SKM-1 (cell line): ENCODE data around the gene PLCL1.
"Not testable (repeated sequence)": the region's sequence is repeated elsewhere in the genome, so short reads cannot be mapped to it uniquely, and the experiment has no call there.

Experiments
- DNase-seq: peaks from one replicate; lab custom pipeline; 2025; ENCODE audit not compliant: unreplicated experiment; lab: John Stamatoyannopoulos, UW

PLCL1 gene

DNA sequence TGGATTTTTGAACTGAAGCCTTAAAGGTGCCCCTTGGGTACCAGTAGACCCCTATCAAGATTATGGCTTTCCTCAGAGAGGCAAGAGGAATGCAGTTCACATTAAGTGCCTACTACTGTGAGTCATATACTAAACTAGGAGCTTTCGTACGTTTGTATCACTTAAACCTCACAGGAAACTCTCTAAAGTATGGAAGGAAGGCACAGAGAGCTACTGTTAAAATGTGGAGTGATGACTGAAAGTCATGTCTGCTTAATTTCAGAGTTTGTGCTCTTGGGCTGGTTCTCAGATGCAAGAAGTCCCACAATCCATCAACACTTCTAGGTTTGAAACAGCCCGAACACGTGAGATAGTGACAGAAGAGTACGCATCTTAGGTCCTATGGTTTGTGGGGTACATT, 4.7 kb downstream of the PLCL1 start:
- DNase-seq, result no peak

DNA sequence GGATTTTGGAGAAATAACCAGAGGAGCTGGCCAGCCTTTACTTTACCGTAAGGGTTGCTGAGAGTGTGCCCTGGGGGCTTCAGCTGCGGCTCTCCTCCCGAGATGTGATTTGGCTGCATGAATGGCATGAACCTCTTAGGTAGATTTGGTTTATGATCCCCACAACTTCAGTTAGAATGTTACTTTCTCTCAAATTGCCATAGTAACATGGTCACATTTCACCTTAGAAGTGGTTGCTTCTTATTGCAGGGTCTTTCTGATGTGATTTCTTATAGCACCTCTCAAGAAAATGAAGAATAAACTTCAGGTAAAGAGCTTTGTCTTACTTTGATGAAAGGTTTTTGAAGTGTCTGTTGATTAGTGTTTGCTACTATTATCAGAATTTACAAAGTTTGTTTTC, 5.6 kb downstream of the PLCL1 start:
- no peak for DNase-seq

DNA sequence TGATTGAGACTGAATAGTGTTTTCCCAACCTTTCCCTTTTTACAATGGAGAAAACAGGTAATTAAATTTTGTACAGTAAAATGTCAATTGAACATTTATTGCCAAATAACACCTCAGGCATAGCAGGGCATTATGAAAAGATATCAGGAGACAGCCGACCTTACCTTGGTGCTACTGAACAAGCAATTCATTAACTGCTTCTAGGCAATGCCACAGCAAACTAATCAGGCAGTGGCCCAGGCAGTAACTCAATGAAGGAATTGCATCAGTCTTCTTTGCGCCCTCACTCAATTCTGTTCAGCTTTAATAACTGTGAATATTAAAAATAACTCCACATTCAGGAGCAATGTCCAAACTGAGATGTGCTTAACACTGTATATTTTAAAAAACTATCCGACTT, 6.1 kb downstream of the PLCL1 start:
- no peak for DNase-seq

DNA sequence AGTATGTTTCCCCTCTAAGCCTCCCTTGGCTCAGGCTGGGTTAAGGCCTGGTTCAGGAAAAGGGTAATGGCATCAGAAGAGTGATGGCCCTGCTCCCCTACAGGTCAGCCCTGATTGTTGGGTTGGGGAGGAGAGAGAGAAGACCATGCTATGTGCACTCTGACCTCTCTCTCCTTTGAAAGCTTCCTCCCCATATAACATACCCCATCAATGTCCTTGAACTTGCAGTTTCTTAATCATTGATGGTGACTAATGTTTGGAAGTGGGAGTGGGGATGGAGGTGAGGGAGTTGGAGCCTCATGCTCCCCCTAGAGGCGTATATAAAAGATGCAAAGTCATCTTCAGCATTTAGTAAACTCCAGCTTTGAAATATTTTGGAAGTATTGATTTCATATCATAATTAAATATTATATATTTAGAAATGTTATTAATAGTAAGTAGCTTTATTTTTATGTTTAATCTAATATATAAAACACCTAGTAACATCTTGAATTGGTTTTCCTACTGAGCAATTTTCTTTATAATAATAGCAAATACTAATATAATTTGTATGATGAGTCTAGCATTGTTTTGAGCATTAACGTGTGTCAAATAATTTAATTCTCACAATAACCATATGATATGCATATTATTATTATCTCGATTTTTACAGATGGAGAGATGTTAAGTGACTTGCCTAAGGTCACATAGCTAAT, 8.8 kb downstream of the PLCL1 start:
- peak; percentile 25 for DNase-seq

DNA sequence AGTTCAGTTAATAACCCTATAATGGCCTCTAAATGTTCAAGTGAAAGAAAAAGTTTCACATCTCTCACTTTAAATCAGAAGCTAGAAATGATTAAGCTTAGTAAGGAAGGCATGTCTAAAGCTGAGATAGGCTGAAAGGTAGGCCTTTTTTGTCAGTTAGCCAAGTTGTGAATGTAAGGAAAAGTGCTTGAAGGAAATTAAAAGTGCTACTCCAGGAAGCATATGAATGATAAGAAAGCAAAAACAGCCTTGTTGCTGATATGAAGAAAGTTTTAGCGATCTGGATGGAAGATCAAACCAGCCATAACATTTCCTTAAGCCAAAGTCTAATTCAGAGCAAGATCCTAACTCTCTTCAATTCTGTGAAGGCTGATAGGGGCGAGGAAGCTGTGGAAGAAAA, 10.1 kb downstream of the PLCL1 start:
- DNase-seq, result no peak

DNA sequence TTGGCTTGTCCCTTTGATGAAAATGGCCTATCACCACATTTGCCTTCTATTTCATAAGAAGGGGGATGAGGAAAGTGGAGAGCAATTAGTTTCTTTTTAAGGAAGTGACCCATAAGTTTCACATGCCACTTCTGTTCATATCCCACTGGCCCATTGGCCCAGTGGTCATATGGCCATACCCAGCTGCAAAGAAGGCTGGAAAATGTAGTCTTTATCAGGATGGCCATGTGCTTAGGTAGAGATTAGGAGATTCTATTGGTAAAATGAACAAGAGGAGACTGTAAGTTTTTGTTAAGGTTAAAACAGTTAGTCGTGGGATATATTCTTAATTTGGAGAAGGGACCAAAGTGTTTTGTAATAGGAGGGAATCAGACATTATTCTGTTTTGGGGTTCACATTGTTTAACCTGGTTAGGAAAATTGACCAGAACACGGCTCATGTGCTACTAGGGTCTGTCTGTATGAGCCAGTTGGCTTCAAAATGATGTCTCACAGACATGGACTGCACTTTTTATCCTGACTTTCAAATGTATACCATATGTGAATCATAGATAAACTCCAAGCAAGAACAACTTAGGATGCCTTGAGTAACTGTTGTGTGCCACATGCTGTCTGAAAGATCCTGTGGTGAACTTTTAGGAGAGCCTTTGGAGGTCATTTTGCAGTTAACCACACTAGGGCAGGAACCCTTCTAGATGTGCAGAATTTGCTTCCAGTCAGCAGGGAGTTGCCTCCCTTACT, 17.3 kb downstream of the PLCL1 start:
- DNase-seq, result no peak

DNA sequence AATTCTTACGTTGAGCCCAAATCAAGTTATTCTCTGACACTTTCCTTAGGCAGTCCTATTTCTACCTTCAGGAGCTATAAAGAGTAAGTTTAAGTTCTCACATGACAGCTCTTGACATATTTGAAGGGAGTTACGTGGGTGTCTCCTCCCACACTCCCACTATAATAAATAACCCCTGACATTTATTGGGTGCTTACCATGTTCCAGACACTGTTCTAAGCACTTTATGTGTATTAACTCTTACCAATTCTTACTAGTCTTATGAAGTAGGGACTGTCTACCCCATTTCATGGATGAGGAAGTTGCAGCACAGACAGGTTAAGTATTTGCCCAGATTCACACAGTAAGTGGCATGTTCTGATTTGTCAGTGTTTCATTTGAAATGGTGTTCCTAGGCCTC, 17.9 kb downstream of the PLCL1 start:
- no peak for DNase-seq

DNA sequence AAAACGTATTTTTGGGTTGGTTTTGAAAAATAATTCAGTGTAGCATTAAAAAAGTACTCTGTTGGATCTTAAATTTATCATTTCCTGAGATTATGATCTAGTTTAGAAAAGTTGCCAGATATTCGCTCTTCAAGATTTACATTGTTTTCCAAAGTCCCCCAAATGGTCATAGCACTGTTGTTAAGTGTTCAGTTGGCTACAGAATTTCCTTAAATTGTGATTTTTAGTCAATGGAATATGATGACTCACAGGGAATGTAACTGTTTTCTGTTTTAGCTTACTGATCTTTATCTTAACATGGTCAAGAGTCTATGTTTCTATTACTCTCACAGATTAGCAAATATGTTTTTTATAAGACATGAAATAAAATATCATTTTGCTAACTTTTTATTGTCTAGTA, 23.2 kb downstream of the PLCL1 start:
- DNase-seq, result no peak

DNA sequence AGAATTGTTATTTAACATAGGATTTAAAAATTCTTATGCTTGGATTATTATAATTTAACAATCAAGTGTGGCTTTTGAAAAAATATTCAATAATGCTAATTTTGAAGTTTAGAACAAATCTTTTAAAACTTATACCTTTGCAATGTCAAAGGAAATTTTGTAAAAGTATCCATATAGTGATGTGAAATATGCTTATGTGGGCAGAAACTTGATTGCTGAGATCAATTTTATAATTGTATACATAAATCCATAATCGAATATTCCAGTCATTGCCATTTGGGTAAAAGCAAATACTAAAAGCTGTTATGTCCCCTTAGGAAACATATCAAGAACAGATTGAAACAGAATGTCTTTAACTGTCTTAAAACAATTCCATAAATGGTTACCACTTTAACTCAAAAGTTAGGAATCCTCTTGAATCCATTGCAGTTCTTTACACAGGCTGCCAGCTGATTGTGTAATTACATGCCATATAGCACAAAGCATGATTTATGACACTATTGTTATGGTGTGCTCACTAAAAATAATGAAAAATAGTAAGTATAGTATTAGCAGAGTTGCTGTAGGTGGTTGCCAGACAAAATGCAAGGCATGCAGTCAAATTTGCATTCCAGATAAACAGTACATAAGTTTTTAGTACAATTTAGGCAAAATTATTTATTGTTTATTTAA, 24.2 kb downstream of the PLCL1 start:
- DNase-seq, result no peak

DNA sequence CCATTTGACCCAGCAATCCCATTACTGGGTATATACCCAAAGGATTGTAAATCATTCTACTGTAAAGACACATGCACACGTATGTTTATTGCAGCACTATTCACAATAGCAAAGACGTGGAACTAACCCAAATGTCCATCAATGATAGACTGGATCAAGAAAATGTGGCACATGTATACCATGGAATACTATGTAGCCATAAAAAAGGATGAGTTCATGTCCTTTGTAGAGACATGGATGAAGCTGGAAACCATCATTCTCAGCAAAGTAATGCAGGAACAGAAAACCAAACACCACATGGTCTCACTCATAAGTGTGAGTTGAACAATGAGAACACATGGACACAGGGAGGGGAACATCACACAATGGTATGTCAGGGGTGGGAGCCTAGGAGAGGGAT, 30.4 kb downstream of the PLCL1 start:
- DNase-seq, result not testable (repeated sequence)

DNA sequence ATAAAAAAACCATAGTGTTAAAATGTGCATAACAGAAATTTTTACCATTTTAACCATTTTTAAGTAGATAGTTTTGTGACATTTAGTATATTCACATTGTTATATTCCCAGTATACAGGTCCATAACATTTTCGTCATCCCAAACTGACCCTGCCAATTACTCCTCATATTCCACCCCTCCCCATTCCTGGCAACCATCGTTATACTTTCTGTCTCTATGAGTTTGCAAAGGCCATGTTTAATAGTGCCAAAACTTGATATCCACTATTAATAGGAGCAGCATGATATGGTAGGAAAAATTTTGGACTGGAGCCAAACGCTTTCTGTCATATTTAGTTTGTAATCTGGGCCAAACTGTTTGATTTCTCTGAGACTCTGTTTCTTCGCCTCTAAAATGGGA, 30.9 kb downstream of the PLCL1 start:
- no peak for DNase-seq

DNA sequence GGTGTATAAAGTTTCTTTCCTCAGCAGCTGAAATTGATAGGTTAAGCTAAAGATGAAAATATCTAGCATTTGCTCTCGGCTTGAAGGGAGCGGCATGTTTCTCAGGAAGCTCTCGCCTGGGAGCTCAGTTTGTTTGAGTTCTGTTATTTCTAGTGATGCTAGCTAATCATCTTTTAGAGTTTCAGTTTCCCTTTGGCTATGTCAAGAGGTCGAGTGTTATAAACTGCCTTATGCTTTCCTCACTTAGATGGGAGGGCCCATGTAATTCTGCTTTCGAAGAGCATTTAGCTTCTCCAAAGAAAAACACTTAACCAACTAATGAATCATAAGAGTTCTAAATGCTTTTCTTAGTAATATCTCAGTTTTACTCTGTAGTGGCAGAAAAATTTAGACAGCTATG, 33.6 kb downstream of the PLCL1 start:
- DNase-seq, result no peak

DNA sequence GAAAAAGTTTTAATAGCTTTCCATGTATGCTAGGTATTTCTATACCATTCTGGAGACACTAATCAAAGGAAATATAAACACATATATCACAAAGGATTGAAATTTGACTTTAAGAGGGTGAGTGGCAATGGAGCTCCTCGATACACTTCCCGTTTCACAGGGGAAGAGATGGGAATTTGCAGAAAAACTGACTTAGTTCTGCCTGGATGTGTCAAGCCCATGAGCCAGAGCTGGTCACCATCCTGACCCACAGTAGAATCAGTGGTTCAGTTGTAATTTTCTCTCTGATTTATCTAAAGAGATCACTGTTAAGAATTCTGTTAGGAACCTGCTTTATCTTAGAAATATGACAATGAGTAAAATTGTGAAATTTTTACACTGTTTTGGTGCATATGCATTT, 34.2 kb downstream of the PLCL1 start:
- no peak for DNase-seq

DNA sequence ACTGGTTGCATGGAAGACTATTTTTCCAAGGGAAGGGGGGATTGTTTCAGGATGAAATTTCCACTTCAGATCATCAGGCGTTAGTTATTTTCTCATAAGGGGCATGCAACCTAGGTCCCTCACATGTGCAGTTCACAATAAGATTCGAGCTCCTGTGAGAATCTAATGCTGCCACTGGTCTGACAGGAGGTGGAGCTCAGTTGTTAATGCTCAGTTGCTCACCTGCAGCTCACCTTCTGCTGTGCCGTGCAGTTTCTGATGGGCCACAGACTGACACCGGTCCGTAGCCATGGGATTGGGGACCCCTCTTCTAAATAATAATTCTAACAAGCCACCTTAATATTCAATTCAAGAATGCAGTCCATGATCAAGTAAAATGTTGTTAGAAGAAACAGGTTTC, 34.9 kb downstream of the PLCL1 start:
- DNase-seq, result no peak

DNA sequence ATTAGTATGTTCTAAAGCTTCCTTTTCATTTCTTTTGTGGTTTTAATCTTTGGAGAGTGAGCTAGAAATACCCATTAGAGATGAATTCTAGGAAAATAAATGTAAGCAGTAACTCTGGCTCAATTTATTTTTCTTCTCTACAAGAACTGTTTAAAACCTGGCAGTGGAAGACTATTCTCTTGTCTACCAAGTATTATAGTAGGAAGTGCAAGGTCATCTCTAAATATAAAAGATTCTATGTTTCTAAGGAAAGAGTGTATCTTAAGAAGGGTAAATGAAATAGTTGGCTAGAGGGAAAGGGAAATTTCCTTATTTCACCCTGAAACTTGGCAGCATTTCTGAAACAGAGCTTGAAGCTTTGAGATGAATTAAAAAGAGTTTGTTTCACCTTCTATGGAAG, 35.5 kb downstream of the PLCL1 start:
- no peak for DNase-seq

DNA sequence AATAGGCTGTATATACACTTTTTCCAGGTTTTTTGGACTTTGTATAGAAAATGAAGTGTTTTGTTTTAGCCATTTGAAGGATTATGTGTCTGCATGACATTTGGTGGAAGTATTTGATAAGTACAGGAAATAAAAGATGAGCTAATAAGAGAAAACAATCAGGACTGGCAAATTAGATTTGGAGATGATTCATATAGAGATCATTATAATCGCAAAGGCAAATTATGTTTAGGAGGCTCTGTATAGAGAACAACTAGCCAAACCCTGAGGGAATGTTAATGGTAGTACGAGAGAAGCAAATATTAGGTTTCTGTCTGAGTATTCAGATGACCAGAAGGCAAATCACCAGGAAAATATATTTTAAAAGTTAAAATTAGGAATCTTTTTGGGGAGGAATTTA, 41.7 kb downstream of the PLCL1 start:
- no peak for DNase-seq

DNA sequence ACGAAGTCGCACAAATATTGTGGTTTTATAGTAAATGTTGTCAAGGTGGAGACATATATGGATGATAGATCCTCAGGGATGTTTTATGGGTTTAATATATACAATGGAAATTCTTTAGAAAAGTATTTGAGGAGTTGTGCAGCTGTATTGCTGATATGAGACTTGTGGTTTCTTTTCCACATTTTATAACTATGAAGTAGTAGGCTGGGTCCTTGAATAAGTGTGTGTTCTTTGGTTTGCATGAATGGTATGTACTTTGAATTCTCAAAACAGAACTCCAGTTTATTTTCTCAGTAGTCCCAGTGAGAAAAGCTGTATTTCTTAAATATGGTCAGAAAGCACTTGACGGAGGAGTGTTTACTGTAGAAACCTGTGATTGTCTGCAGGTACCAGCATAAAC, 42.4 kb downstream of the PLCL1 start:
- no peak for DNase-seq

DNA sequence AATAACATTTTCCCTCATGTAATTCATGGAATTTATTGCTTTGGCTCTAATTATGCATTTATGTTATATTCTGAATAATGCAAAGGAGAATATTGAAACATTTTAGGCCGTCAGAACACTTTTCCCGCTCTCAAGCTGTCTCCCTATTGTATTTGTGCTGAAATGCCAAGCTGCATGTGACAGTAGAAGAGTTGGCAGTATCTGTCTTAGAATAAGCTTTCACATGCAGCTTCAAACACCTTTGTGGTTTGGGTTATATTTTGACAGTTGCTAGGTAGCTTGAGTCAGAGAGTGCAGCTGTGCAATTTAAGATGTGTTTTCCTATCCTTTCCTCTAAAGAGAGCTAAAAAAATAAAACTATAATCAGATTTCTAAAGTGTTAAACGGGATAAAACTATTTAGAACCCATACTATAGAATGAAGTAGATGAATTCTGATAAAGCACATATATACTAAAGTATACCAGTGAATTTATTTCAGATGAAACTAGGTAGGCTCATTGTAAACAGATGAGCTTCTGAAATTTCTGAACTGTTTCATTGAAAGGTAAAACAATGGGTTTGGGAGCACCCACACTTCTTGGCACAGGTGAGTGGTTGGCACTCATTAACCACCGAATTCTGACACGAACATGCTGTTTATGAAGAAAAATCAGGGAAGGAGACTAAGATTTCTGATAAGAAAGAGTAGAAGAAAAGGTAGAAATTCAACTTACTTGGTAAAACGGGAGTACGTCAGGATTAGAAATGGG, 43.4 kb downstream of the PLCL1 start:
- DNase-seq, result no peak

DNA sequence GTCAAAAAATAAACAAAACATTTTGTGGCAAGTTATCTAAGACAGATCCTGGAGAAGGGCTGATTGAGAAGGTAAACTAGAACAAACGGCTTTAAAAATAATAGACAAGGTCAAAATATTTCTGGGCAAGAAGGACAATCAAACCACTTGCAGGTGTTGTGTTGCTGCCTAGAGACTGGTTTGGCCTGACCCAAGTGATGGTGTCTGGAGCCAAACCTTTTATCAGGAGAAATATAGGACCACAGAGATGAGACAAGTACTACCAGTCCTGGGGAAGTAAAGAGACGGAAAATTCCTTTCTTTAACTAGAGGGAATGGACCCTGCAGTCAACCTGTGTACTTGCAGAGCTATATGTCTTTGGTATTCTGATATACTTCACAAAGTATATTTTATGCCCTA, 44.2 kb downstream of the PLCL1 start:
- DNase-seq, result no peak

DNA sequence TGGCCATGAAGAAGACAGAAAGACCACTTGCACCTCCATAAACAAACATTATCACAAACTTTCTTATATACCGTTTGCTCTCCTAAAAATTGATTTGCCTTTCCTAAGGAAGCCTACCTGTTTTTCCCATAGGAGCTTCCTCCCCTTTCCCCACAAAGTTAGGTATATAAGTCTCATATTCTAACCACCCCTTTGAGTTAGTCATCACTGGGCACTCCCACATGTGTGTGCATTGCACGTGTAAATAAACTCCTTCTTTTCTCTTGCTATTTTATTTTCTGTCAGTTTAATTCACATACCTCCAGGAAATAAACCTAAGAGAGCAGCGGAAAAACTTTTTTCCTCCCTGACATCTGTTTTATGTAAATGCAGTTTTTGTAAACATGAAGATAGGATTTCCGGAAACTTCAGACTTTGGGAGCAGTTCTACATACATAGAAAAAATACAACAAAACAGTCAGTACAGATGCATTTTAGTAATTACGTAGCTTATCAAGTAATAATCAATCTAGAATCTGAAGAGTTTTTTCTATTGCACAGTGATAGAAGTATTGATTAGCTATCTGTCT, 46.6 kb downstream of the PLCL1 start:
- no peak for DNase-seq

DNA sequence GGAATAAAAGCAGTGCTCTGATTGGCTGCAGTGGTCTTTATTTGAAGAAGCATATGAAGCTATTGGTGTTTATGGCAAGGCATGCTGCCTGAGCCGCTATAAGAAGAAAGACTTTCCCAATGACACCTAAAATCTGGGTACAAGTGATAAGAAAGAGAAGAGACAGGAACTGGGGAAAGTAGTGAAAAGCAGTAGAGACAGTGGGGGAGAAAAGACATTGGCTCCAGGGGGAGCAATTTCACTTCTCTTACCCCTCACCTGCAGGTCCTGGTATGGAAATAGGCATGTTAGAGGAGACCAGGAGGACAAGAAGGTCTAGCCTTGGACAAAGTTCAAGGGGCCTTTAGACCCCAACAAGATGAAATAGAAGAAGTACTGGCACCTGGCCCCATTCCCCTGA, 47.1 kb downstream of the PLCL1 start:
- DNase-seq, result no peak
